ENCODE results near the gene KCNMB4. TPM values are rescaled to one million over a fixed set of nuclear protein-coding genes. Genes with fewer than 3 reads are reported as not detected.

Gene KCNMB4
- polyA plus RNA-seq, 1 donor (not counting 4 experiments of a cell fraction or from before 2014, with no cell fraction given), result 0.77 TPM

DNA sequence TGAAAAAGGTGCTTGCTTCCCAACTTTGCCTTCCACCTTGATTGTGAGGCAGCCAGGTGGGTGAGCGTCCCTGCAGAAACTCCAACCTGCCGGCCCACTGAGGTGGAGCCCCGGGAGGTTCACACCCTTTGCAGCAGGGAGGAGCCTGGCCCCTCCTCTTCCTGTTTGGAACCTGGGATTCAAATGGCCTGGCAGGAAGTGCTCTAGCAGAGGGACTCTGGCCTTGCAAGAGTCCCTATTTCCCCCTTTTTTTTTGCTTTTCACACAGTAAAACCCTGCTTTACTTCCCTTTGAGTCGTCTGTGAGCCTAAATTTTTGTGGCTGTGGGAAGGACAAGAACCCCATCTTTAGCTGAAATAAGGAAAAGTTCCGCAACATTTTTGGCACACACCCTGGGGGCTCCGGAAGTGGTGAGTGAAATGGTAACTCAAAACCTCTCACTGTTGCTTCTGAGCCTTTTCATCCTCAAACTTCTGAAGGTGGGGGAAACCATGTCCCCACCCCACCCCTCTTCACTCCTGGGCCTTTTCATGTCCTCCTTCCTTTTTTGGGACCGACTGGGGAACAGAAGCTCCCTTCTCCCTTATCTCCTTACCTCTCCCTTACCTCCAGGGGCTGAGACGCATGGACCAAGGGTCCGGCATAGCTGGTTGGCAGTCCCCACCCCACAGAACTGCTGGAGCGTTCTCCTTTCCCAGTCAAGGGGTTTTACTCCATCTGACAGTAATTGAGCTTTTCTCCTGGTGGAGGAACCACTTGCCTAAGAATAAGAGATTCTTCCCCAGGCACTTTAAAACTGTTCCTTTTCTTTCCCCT is 102.0 kb downstream of the KCNMB4 start:
- dilution Hi-C loops (cut with MboI; ENCODE audit: extremely low pct_ligation_motif_present, low sequenced_read_pairs), result no loop called here
- H3K4me1 ChIP-seq (ENCODE audit: control insufficient read depth, extremely low read depth, insufficient read depth, low read length), result no peaks in the 10 kb centered on the region
- H3K9me1 ChIP-seq (ENCODE audit: control insufficient read depth, extremely low read depth, insufficient read depth, low read length), result no peaks in the 10 kb centered on the region
- no peaks in the 10 kb centered on the region for H3K27me3 ChIP-seq (ENCODE audit: control insufficient read depth, extremely low read depth, insufficient read depth, low read length)
- no peak overlapping the region for H3K4me3 ChIP-seq (ENCODE audit: control insufficient read depth in 2 of 3, extremely low read depth in 1 of 3, insufficient read depth in 2 of 3, low read depth in 1 of 3, low read length in 3 of 3)
- H3K9ac ChIP-seq (ENCODE audit: control insufficient read depth, extremely low read depth, insufficient read depth, low read length), result no peak overlapping the region
- H3K4me2 ChIP-seq (ENCODE audit: control insufficient read depth, extremely low read depth, insufficient read depth, low read depth, low read length), result no peak overlapping the region
- H3K36me3 ChIP-seq (ENCODE audit: control insufficient read depth in 2 of 2, extremely low read depth in 1 of 2, insufficient read depth in 2 of 2, low read length in 2 of 2), result no peaks in the 10 kb centered on the region
- no peak overlapping the region for H3K27ac ChIP-seq (ENCODE audit: control insufficient read depth, insufficient read depth, low read length)
- DNase-seq (ENCODE audit: low read depth, low spot score) (no peak), FAIRE-seq (no peak)
- H4K20me1 ChIP-seq (ENCODE audit: control insufficient read depth, extremely low read depth, insufficient read depth, low read length), result no peaks in the 10 kb centered on the region
- no peaks in the 10 kb centered on the region for H3K9me3 ChIP-seq (ENCODE audit: control insufficient read depth, low read depth, low read length)
- no peak overlapping the region for H2AFZ ChIP-seq (ENCODE audit: control insufficient read depth, low read length)
- no peaks in the 10 kb centered on the region for H3K79me2 ChIP-seq (ENCODE audit: control insufficient read depth, insufficient read depth, low read length)
- TF ChIP-seq CTCF (optimal IDR thresholded peaks at IDR 0.05 in 1 of 3, IDR thresholded peaks at IDR 0.05 in 1 of 3, conservative IDR thresholded peaks at IDR 0.05 in 1 of 3; ENCODE audit: extremely low read depth in 1 of 3, insufficient read depth in 2 of 3, low read length in 3 of 3), result no peak
- TF ChIP-seq EZH2 (IDR thresholded peaks at IDR 0.05; ENCODE audit: low read length), result no peak

DNA sequence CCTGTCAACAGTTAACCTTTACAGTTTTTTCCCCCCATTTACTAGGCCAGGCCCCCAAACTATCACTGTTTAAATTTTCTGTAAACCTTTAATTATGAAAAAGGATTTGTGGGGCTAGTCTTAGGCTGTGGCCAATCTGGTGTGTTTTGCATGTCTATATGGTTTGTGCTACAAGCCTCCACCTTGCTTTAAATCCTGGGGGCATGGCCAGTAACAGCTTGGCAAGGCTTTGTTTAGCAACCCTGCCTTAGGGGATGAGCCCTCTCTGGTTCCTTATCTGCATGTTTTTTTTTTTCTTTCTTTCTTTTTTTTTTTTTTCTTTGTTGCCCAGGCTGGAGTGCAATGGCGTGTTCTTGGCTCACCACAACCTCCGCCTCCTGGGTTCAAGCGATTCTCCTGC is 102.7 kb downstream of the KCNMB4 start:
- Histone ChIP-seq H3K4me1 (ENCODE audit: control insufficient read depth, extremely low read depth, insufficient read depth, low read length) (no peaks in the 10 kb centered on the region), H2AFZ (ENCODE audit: control insufficient read depth, low read length) (no peak overlapping the region), H4K20me1 (ENCODE audit: control insufficient read depth, extremely low read depth, insufficient read depth, low read length) (no peaks in the 10 kb centered on the region), H3K79me2 (ENCODE audit: control insufficient read depth, insufficient read depth, low read length) (no peaks in the 10 kb centered on the region), H3K27me3 (ENCODE audit: control insufficient read depth, extremely low read depth, insufficient read depth, low read length) (no peaks in the 10 kb centered on the region), H3K4me2 (ENCODE audit: control insufficient read depth, extremely low read depth, insufficient read depth, low read depth, low read length) (no peak overlapping the region), H3K36me3 (ENCODE audit: control insufficient read depth in 2 of 2, extremely low read depth in 1 of 2, insufficient read depth in 2 of 2, low read length in 2 of 2) (no peaks in the 10 kb centered on the region), H3K27ac (ENCODE audit: control insufficient read depth, insufficient read depth, low read length) (no peak overlapping the region), H3K4me3 (ENCODE audit: control insufficient read depth in 2 of 3, extremely low read depth in 1 of 3, insufficient read depth in 2 of 3, low read depth in 1 of 3, low read length in 3 of 3) (no peak overlapping the region), H3K9me1 (ENCODE audit: control insufficient read depth, extremely low read depth, insufficient read depth, low read length) (no peaks in the 10 kb centered on the region), H3K9me3 (ENCODE audit: control insufficient read depth, low read depth, low read length) (no peaks in the 10 kb centered on the region), H3K9ac (ENCODE audit: control insufficient read depth, extremely low read depth, insufficient read depth, low read length) (no peak overlapping the region)
- dilution Hi-C loops (cut with MboI; ENCODE audit: extremely low pct_ligation_motif_present, low sequenced_read_pairs), result no loop called here
- FAIRE-seq, result no peak
- no peak for TF ChIP-seq EZH2 (IDR thresholded peaks at IDR 0.05; ENCODE audit: low read length)
- TF ChIP-seq CTCF (optimal IDR thresholded peaks at IDR 0.05 in 1 of 3, IDR thresholded peaks at IDR 0.05 in 1 of 3, conservative IDR thresholded peaks at IDR 0.05 in 1 of 3; ENCODE audit: extremely low read depth in 1 of 3, insufficient read depth in 2 of 3, low read length in 3 of 3), result no peak
- no peak for DNase-seq (ENCODE audit: low read depth, low spot score)

All from keratinocyte (primary cell).